A673 (cell line): ENCODE results near the gene RALGAPA1. TPM values are rescaled to one million over a fixed set of nuclear protein-coding genes. Genes with fewer than 3 reads are reported as not detected.

Source experiments
- BruUV-seq: library from RNA; stranded (reverse); fragments of 400-500 nt; replicated peaks from 2 replicates; lab custom pipeline; 2021; lab: Mats Ljungman, UMichigan
- CTCF ChIA-PET: fragments of 300-600 bp; sonication (Branson Sonifier 250); formaldehyde crosslinking; loops from one replicate; lab custom pipeline; 2022; ENCODE audit warnings: antibody characterized with exemption; lab: Charles Lee
- POLR2A ChIA-PET: fragments of 300-600 bp; sonication (Branson Sonifier 250); formaldehyde crosslinking; loops from one replicate; lab custom pipeline; 2022; ENCODE audit warnings: antibody characterized with exemption; ENCODE audit not compliant: low non-redundant PET; lab: Charles Lee
- DNase-seq: peaks from one replicate; pipeline ENCODE4 v3.0.0-alpha.2; 2015; ENCODE audit warnings: low spot score
- H3K27ac ChIP-seq: fragments of 200-600 bp; sonication (generic); 2 replicates; pipeline ENCODE4 v1.5.1; 2016; ENCODE audit warnings: mixed run types, low read depth, mild to moderate bottlenecking, mixed read lengths, antibody characterized with exemption, low read length; ENCODE audit not compliant: poor library complexity, severe bottlenecking
- H3K27me3 ChIP-seq: fragments of 200-600 bp; sonication (generic); replicated peaks from 2 replicates; pipeline ENCODE4 v1.6.1; 2017; ENCODE audit warnings: mixed run types, low read depth, mild to moderate bottlenecking, mixed read lengths, antibody characterized with exemption, low read length; ENCODE audit not compliant: insufficient read depth, poor library complexity
- H3K36me3 ChIP-seq: fragments of 200-600 bp; sonication (generic); 2 replicates; pipeline ENCODE4 v1.6.1; 2016; ENCODE audit warnings: mixed run types, mild to moderate bottlenecking, mixed read lengths, antibody characterized with exemption, low read length; ENCODE audit not compliant: insufficient read depth, poor library complexity, severe bottlenecking
- H3K4me1 ChIP-seq: fragments of 200-600 bp; sonication (generic); 2 replicates; pipeline ENCODE4 v1.6.1; 2017; ENCODE audit warnings: mixed run types, mild to moderate bottlenecking, mixed read lengths, antibody characterized with exemption, low read length; ENCODE audit not compliant: insufficient read depth, poor library complexity, severe bottlenecking
- H3K4me3 ChIP-seq: fragments of 200-600 bp; sonication (generic); 2 replicates; pipeline ENCODE4 v1.5.1; 2016; ENCODE audit warnings: low read depth, mixed run types, mild to moderate bottlenecking, mixed read lengths, low read length; ENCODE audit not compliant: poor library complexity, severe bottlenecking
- H3K9me3 ChIP-seq: fragments of 200-600 bp; sonication (generic); 2 replicates; pipeline ENCODE4 v1.6.1; 2016; ENCODE audit warnings: mixed run types, low read depth, mild to moderate bottlenecking, mixed read lengths, antibody characterized with exemption, low read length; ENCODE audit not compliant: poor library complexity, severe bottlenecking
- EZH2 ChIP-seq: fragments of 200-600 bp; sonication (generic); IDR thresholded peaks from 2 replicates; pipeline ENCODE4 v1.6.1; 2017; ENCODE audit warnings: borderline replicate concordance, low read depth, mild to moderate bottlenecking, mixed read lengths, antibody characterized with exemption, low read length; ENCODE audit not compliant: poor library complexity, severe bottlenecking
- intact Hi-C: fragments of 100-400 bp; cut with micrococcal nuclease; formaldehyde crosslinking; loops from one replicate; pipeline ENCODE4 v1.10.0; 2022; ENCODE audit not compliant: unreplicated experiment
- total RNA-seq: library from RNA; stranded (reverse); gene quantifications from 2 replicates; pipeline ENCODE4 v1.2.3, GENCODE V29; 2021
- TF ChIP-seq, protein P1 (sequence below): fragments of 300-800, 200-600 bp; sonication (generic); conservative IDR thresholded peaks from 2 replicates; pipeline ENCODE4 v1.5.1; 2017; ENCODE audit warnings: low read depth, mild to moderate bottlenecking, antibody characterized with exemption, low read length, moderate library complexity, mixed read lengths

Gene RALGAPA1
- total RNA-seq, 1 experiment from 2014 or later: 42.4 TPM

DNA sequence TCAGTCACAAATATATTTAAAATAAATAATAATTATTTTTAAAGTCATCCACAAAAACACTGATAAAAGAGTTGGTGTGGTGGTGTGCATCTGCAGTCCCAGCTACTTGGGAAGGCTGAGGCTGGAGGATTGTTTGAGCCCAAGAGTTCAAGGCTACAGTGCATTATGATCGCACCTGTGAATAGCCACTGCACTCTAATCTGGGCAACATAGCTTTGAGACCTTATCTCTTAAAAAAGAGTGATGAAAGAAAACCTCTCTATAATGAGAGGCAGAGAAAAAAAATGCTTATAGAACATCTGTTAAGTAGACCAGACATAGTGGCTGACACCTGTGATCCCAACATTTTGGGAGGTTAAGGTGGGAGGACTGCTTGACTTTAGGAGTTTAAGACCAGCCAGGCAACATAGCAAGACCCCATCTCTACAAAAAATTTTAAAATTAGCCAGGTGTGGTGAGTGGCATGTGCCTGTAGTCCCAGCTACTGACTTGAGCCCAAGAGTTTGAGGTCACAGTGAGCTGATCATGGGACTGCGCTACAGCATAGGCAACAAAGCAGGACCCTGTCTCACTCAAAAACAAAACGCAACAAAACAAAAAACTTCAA lies 50.5 kb downstream of the RALGAPA1 start:
- intact Hi-C loops: no loop called here
- ChIA-PET CTCF (no interaction called here), POLR2A (no interaction called here)
- H3K27me3 ChIP-seq: no peaks in the 10 kb centered on the region
- peaks cover 7% of the 10 kb centered on the region for H3K36me3 ChIP-seq
- H3K9me3 ChIP-seq: no peaks in the 10 kb centered on the region
- no peak for DNase-seq
- no TSS peak for BruUV-seq
- TF ChIP-seq, protein P1, sequence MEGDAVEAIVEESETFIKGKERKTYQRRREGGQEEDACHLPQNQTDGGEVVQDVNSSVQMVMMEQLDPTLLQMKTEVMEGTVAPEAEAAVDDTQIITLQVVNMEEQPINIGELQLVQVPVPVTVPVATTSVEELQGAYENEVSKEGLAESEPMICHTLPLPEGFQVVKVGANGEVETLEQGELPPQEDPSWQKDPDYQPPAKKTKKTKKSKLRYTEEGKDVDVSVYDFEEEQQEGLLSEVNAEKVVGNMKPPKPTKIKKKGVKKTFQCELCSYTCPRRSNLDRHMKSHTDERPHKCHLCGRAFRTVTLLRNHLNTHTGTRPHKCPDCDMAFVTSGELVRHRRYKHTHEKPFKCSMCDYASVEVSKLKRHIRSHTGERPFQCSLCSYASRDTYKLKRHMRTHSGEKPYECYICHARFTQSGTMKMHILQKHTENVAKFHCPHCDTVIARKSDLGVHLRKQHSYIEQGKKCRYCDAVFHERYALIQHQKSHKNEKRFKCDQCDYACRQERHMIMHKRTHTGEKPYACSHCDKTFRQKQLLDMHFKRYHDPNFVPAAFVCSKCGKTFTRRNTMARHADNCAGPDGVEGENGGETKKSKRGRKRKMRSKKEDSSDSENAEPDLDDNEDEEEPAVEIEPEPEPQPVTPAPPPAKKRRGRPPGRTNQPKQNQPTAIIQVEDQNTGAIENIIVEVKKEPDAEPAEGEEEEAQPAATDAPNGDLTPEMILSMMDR: no peak
- TF ChIP-seq EZH2: no peak
- no peaks in the 10 kb centered on the region for H3K4me1 ChIP-seq
- H3K27ac ChIP-seq: no peak overlapping the region
- no peak overlapping the region for H3K4me3 ChIP-seq

DNA sequence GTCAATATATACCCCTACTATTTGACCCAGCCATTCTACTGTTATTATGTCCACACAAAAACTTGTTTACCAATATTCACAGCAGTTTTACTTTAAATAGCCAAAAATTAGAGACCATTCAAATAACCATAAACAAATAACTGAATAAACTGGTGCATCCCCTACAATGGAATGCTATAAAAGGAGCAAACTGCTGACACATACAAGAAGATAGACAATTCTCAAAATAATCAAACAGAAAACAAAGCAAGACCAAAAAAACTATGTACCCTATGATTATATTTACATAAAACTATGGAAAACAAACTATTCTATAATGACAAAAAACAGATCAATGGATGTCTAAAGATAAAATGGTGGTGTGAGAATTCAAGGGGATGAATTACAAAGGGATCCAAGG lies 54.4 kb downstream of the RALGAPA1 start:
- no peaks in the 10 kb centered on the region for H3K4me1 ChIP-seq
- no peak for DNase-seq
- intact Hi-C loops: no loop called here
- H3K4me3 ChIP-seq: no peak overlapping the region
- no peaks in the 10 kb centered on the region for H3K27me3 ChIP-seq
- TF ChIP-seq, protein P1: no peak
- TF ChIP-seq EZH2: no peak
- no peak overlapping the region for H3K27ac ChIP-seq
- H3K36me3 ChIP-seq: peaks cover 13% of the 10 kb centered on the region
- CTCF ChIA-PET: no interaction called here
- no peaks in the 10 kb centered on the region for H3K9me3 ChIP-seq
- no TSS peak for BruUV-seq
- POLR2A ChIA-PET: no interaction called here

DNA sequence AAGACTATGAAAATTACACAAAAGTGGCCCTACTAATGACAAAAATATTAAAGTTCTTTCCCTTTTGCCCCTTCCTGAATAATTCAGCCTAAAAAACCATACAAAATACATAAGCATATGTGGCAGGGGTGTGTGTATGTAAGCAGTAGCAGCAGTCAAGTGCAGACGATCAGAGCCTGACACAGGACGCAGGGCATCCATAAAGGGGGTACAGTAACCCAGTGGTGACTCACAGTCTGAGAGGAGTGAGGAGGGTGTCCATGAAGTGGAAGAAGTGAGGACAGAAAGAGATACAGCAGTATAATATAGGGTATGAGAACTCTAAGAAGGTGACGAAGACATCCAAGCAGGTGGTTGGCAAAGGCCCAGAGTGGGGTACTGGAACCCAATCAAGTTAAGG lies 56.7 kb downstream of the RALGAPA1 start:
- no peak for TF ChIP-seq EZH2
- TF ChIP-seq, protein P1: no peak
- no peak overlapping the region for H3K27ac ChIP-seq
- ChIA-PET CTCF (no interaction called here), POLR2A (no interaction called here)
- H3K36me3 ChIP-seq: peaks cover 13% of the 10 kb centered on the region
- no peak for DNase-seq
- BruUV-seq: no TSS peak
- no peaks in the 10 kb centered on the region for H3K4me1 ChIP-seq
- H3K4me3 ChIP-seq: no peak overlapping the region
- intact Hi-C loops: no loop called here
- H3K9me3 ChIP-seq: no peaks in the 10 kb centered on the region
- H3K27me3 ChIP-seq: no peaks in the 10 kb centered on the region
